Measurements from ENCODE around the gene ZNF500.
"Not testable (repeated sequence)": the region's sequence is repeated elsewhere in the genome, so short reads cannot be mapped to it uniquely, and the experiment has no call there.

The ZNF500 gene

GRCh38 chr16:4788910-4789309 lies 21.9 kb upstream of the ZNF500 start:
- H3K4me3 ChIP-seq (ENCODE audit: low read depth, low read length) = no peak overlapping the region
- TF ChIP-seq CTCF (IDR thresholded peaks at IDR 0.05; ENCODE audit: low read depth, low read length) = no peak
- no peak for DNase-seq (ENCODE audit: low read depth, low spot score)
- in situ Hi-C loops (cut with HindIII; ENCODE audit: low sequenced_read_pairs) = no loop called here

- no peak for DNase-seq (ENCODE audit: low read depth, low spot score)
- in situ Hi-C loops (cut with HindIII; ENCODE audit: low sequenced_read_pairs) = no loop called here
- no peak overlapping the region for H3K4me3 ChIP-seq (ENCODE audit: low read depth, low read length)
- TF ChIP-seq CTCF (IDR thresholded peaks at IDR 0.05; ENCODE audit: low read depth, low read length) = no peak
These were observed 21.5 kb upstream of the ZNF500 start for GRCh38 chr16:4788489-4788889.

GRCh38 chr16:4787627-4788482 lies 20.9 kb upstream of the ZNF500 start, which contains the start of gene SEPTIN12:
SEPTIN12 (minus strand) TSS chr16:4788345; CDS start chr16:4787645, 700 bp downstream.
- H3K4me3 ChIP-seq (ENCODE audit: low read depth, low read length) = no peak within 1 kb of the TSS
- no peak for TF ChIP-seq CTCF (IDR thresholded peaks at IDR 0.05; ENCODE audit: low read depth, low read length)
- in situ Hi-C loops (cut with HindIII; ENCODE audit: low sequenced_read_pairs) = no loop called here
- no peak for DNase-seq (ENCODE audit: low read depth, low spot score)

GRCh38 chr16:4787068-4787467 lies 20.1 kb upstream of the ZNF500 start:
- no peak for TF ChIP-seq CTCF (IDR thresholded peaks at IDR 0.05; ENCODE audit: low read depth, low read length)
- in situ Hi-C loops (cut with HindIII; ENCODE audit: low sequenced_read_pairs) = no loop called here
- H3K4me3 ChIP-seq (ENCODE audit: low read depth, low read length) = no peak overlapping the region
- no peak for DNase-seq (ENCODE audit: low read depth, low spot score)

- no peak for DNase-seq (ENCODE audit: low read depth, low spot score)
- TF ChIP-seq CTCF (IDR thresholded peaks at IDR 0.05; ENCODE audit: low read depth, low read length) = no peak
- H3K4me3 ChIP-seq (ENCODE audit: low read depth, low read length) = no peak overlapping the region
- in situ Hi-C loops (cut with HindIII; ENCODE audit: low sequenced_read_pairs) = no loop called here
These were observed 18.9 kb upstream of the ZNF500 start for GRCh38 chr16:4785758-4786433.

- H3K4me3 ChIP-seq (ENCODE audit: low read depth, low read length); DNase-seq (ENCODE audit: low read depth, low spot score); in situ Hi-C loops (cut with HindIII; ENCODE audit: low sequenced_read_pairs): not testable (repeated sequence)
These were observed 17.6 kb upstream of the ZNF500 start for GRCh38 chr16:4784444-4784987.

- no peak overlapping the region for H3K4me3 ChIP-seq (ENCODE audit: low read depth, low read length)
- in situ Hi-C loops (cut with HindIII; ENCODE audit: low sequenced_read_pairs) = no loop called here
- no peak for DNase-seq (ENCODE audit: low read depth, low spot score)
- TF ChIP-seq CTCF (IDR thresholded peaks at IDR 0.05; ENCODE audit: low read depth, low read length) = no peak
These were observed 17.0 kb upstream of the ZNF500 start for GRCh38 chr16:4783951-4784336.

All from astrocyte of the spinal cord (primary cell).